Adrenal gland (tissue), 12 donors: ENCODE measurements around the gene ANXA2R. TPM values are rescaled to one million over a fixed set of nuclear protein-coding genes. Genes with fewer than 3 reads are reported as not detected.

Experiments
- DNase-seq, 7 donors: peaks; one replicate each; pipeline ENCODE4 v3.0.0-alpha.2; 2019 to 2020
- H3K27ac ChIP-seq, 5 donors: fragments of 200-600 bp; sonication (generic) in 4 of 5; 1 replicate in 3 of 5; 2 replicates in 2 of 5; pipeline versions ENCODE4 v1.5.1 to v1.8.0; 2016 to 2020; ENCODE audit warnings: mild to moderate bottlenecking in 1 of 5
- H3K27me3 ChIP-seq: fragments of 200-600 bp; 2 replicates; pipeline ENCODE4 v1.8.0; 2021
- H3K36me3 ChIP-seq, 2 donors: fragments of 200-600 bp; replicated peaks in 1 of 2; 1 replicate in 1 of 2; 2 replicates in 1 of 2; pipeline versions ENCODE4 v1.5.1 to v1.8.0; 2018 to 2022
- H3K4me1 ChIP-seq, 2 donors: fragments of 200-600 bp; replicated peaks in 1 of 2; 1 replicate in 1 of 2; 2 replicates in 1 of 2; pipeline versions ENCODE4 v1.5.1 to v1.8.0; 2018 to 2021
- H3K4me3 ChIP-seq, 4 donors: fragments of 200-600 bp; sonication (generic) in 3 of 4; one replicate each; pipeline ENCODE4 v1.5.1; 2016 to 2018
- H3K9me3 ChIP-seq, 3 donors: fragments of 200-600 bp; sonication (generic) in 1 of 3; replicated peaks in 1 of 3; 1 replicate in 2 of 3; 2 replicates in 1 of 3; pipeline versions ENCODE4 v1.5.1 to v1.8.0; 2016 to 2021
- POLR2A ChIP-seq, 2 donors: fragments of 450-650 bp; IDR thresholded peaks; one replicate each; pipeline ENCODE4 v1.6.1; 2017; ENCODE audit warnings: antibody characterized with exemption in 2 of 2, mild to moderate bottlenecking in 2 of 2, moderate library complexity in 1 of 2
- WGBS, 4 donors: extraction: QIAGEN DNeasy Blood & Tissue Kit in 2 of 4; methylation state at CpG; one replicate each; pipeline versions ENCODE4 v1.1.5 to v1.1.7; 2013 to 2017; 5-methylcytosine and 5-hydroxymethylcytosine counted together
- intact Hi-C, 2 donors: fragments of 100-400 bp; cut with DNase I; formaldehyde crosslinking; loops; one replicate each; pipeline versions ENCODE4 v1.14.1 to v1.15.0; 2022 to 2023
- polyA plus RNA-seq, 3 donors: library from polyadenylated mRNA; stranded (reverse); fragments of 200-250 nt in 2 of 3; fragments of 350-450 nt in 1 of 3; fragmentation: Illumina TruSeq in 1 of 3; extraction: RNeasy Lipid Tissue Mini Kit (QIAGEN cat#74804) in 1 of 3; gene quantifications; one replicate each; pipeline ENCODE4 v1.2.3, GENCODE V29; 2013 to 2014
- total RNA-seq, 9 donors: library from RNA; depleted of rRNA in 4 of 9; stranded (reverse); fragments of >200 nt in 4 of 9; fragments of 120-200 nt in 1 of 9; fragmentation: NEBNext Ultra II Directional in 1 of 9; extraction: Animal tissue kit (Norgen Biotek cat#: 25700) in 1 of 9; gene quantifications; one replicate each; pipeline versions ENCODE4 v1.1.0 to v1.2.4, GENCODE V29; 2013 to 2023
- TF ChIP-seq, protein P1 (sequence below), 6 experiments: fragments of 450-650 bp in 4 of 6; fragments of 200-600 bp in 2 of 6; sonication (generic) in 1 of 6; IDR thresholded peaks; 1 replicate in 5 of 6; 2 replicates in 1 of 6; pipeline versions ENCODE4 v1.5.1 to v1.8.0; 2016 to 2021; ENCODE audit warnings: antibody characterized with exemption in 6 of 6, mild to moderate bottlenecking in 2 of 6, moderate library complexity in 1 of 6
- donor health status: healthy with polysubstance abuse.
- donor health status: Bipolar disorder and iron deficiency.
- donor health status: DM: yes; HTN: yes; CAD: no.
- donor health status: DM: no; HTN: no; CAD: no.
- donor health status: DM: no; HTN: no; CAD: no.
- donor health status: DM: yes; HTN: yes; CAD: no.

The ANXA2R gene
- total and polyA plus RNA-seq, 12 donors: 0.30 to 5.2 (median 2.8) TPM

DNA sequence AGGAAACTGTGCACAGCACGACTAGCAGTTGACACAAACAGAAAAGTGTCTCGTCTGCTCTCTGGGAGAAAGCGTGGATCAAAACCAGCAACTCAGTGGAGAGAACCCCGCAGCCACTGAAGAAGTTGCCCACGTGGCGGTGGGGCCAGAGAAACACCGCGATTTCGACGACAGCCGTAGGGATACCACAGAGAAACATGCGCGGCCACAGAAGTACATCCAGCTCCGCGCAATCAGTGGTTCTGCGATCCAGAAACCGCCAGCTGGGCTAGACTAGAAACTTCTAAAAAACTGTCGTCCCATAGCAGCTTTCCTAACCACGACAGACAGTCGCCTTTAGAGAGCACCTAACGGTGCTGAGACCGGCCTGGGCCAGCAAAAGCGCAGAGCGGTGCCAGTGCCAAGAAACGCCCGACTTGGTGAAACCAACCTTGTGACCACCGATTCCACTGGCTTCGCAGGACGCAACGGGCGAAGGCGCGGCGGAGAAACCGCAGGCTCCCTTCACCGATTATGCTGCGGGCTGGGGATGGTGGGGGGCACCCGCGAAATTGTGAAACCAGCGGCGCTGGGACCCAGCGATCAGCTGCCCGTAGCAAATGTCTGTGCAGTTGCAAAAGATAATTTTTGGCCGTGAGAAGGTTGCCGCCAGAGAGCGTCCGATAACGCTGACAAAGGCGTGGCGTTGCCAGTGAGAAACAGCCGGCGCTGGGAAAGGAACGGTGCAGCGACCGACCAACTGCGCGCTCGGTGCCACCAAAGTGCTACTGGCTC lies 2.7 kb upstream of the ANXA2R start:
- intact Hi-C loops: loop anchor here (2.0 to 5.0 kb wide), 4 partner anchors 22 to 92 kb away; no protein-coding TSS in a partner anchor
- Histone ChIP-seq H3K27me3 (no peaks in the 10 kb centered on the region), H3K27ac (peak overlapping the region; percentile 89 to 99 (median 97)), H3K36me3 (no peaks in the 10 kb centered on the region), H3K4me1 (no peaks in the 10 kb centered on the region), H3K9me3 (no peaks in the 10 kb centered on the region), H3K4me3 (peak overlapping the region; percentile 28 to 86 (median 61))
- WGBS, 4 donors: 0 to 3% (median 1%) methylated on average over 27 to 58 of the region's 58 CpGs
- TF ChIP-seq, protein P1, sequence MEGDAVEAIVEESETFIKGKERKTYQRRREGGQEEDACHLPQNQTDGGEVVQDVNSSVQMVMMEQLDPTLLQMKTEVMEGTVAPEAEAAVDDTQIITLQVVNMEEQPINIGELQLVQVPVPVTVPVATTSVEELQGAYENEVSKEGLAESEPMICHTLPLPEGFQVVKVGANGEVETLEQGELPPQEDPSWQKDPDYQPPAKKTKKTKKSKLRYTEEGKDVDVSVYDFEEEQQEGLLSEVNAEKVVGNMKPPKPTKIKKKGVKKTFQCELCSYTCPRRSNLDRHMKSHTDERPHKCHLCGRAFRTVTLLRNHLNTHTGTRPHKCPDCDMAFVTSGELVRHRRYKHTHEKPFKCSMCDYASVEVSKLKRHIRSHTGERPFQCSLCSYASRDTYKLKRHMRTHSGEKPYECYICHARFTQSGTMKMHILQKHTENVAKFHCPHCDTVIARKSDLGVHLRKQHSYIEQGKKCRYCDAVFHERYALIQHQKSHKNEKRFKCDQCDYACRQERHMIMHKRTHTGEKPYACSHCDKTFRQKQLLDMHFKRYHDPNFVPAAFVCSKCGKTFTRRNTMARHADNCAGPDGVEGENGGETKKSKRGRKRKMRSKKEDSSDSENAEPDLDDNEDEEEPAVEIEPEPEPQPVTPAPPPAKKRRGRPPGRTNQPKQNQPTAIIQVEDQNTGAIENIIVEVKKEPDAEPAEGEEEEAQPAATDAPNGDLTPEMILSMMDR (IDR thresholded peaks at IDR 0.05): peak in 1 of 6 experiments; percentile 5
- peak in 1 of 2 donors; percentile 48 for TF ChIP-seq POLR2A (IDR thresholded peaks at IDR 0.05)
- DNase-seq: peak; percentile 66 to 88 (median 81)

DNA sequence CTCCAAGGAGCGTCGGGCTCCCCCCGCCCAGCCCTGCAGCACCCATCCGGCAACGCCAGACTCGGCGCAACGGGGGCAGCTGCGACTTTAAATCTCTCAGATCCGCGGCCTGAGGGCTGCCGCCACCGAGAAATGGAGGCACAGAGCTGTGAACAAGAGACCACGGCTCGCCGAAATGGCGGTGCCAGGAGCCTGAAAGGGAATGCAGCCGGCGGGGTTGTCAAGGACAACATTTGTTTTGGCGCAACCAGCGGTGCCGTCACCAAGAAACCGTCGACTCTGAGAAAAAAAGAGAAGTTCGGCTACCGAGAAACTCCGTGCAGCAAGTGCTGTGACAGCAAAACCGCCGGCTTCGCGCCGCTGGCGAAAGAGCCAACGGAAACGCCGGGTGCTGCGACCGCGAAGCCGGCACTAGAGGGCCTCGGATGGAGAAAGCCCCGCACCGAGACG lies 2.1 kb upstream of the ANXA2R start:
- intact Hi-C loops: loop anchor here (2.0 to 5.0 kb wide), 4 partner anchors 23 to 91 kb away; no protein-coding TSS in a partner anchor
- DNase-seq: peak; percentile 64 to 85 (median 80)
- no peaks in the 10 kb centered on the region for H3K27me3 ChIP-seq
- no peaks in the 10 kb centered on the region for H3K4me1 ChIP-seq
- no peaks in the 10 kb centered on the region for H3K36me3 ChIP-seq
- peak overlapping the region; percentile 89 to 99 (median 97) for H3K27ac ChIP-seq
- H3K9me3 ChIP-seq: no peaks in the 10 kb centered on the region
- WGBS, 4 donors: 0 to 1% (median 0%) methylated on average over 25 to 44 of the region's 44 CpGs
- TF ChIP-seq, protein P1 (IDR thresholded peaks at IDR 0.05): no peak
- TF ChIP-seq POLR2A (IDR thresholded peaks at IDR 0.05): peak; percentile 6 to 12
- peak overlapping the region; percentile 49 to 86 (median 61) for H3K4me3 ChIP-seq

- H3K9me3 ChIP-seq: no peaks in the 10 kb centered on the region
- peak overlapping the region; percentile 49 to 68 (median 54) for H3K4me3 ChIP-seq
- DNase-seq: peak; percentile 55 to 79 (median 71)
- H3K27ac ChIP-seq: peak overlapping the region; percentile 89 to 99 (median 97)
- no peaks in the 10 kb centered on the region for H3K36me3 ChIP-seq
- TF ChIP-seq, protein P1 (IDR thresholded peaks at IDR 0.05): peak in 2 of 6 experiments; percentile 16 to 23
- no peak for TF ChIP-seq POLR2A (IDR thresholded peaks at IDR 0.05)
- no peaks in the 10 kb centered on the region for H3K27me3 ChIP-seq
- H3K4me1 ChIP-seq: no peaks in the 10 kb centered on the region
- WGBS, 4 donors: 1% methylated on average over 15 to 33 of the region's 33 CpGs
- intact Hi-C loops: loop anchor here (2.0 to 5.0 kb wide), 4 partner anchors 23 to 91 kb away; no protein-coding TSS in a partner anchor
These were observed 1.6 kb upstream of the ANXA2R start for GRCh38 chr5:43041669-43042175.

GRCh38 chr5:43041110-43041668 lies 1.1 kb upstream of the ANXA2R start:
- Histone ChIP-seq H3K4me1 (no peaks in the 10 kb centered on the region), H3K27me3 (no peaks in the 10 kb centered on the region), H3K27ac (peak overlapping the region; percentile 89 to 99 (median 97)), H3K36me3 (no peaks in the 10 kb centered on the region), H3K9me3 (no peaks in the 10 kb centered on the region), H3K4me3 (peak overlapping the region in 2 of 4 donors; percentile 54 to 68)
- TF ChIP-seq POLR2A (IDR thresholded peaks at IDR 0.05): no peak
- TF ChIP-seq, protein P1 (IDR thresholded peaks at IDR 0.05): no peak
- intact Hi-C loops: loop anchor here in 1 of 2 donors (5.0 kb wide), 1 partner anchor 49 kb away; no protein-coding TSS in a partner anchor
- WGBS, 4 donors: 7 to 17% (median 9%) methylated on average over 18 of the region's 18 CpGs
- DNase-seq: peak in 5 of 7 donors; percentile 33 to 77 (median 49)
